SU-DHL-6 (cell line): ENCODE results near the gene LIN28B.
"Not testable (repeated sequence)": the region's sequence is repeated elsewhere in the genome, so short reads cannot be mapped to it uniquely, and the experiment has no call there.

Experiments
- H2AFZ ChIP-seq: fragments of 200-600 bp; sonication (generic); 2 replicates; pipeline ENCODE4 v1.6.1; 2014; ENCODE audit warnings: low read depth, mild to moderate bottlenecking, moderate library complexity, mixed read lengths, antibody characterized with exemption, low read length; ENCODE audit not compliant: severe bottlenecking
- H3F3A ChIP-seq: fragments of 200-600 bp; shearing (Covaris generic); 2 replicates; pipeline ENCODE4 v1.6.0; 2016; ENCODE audit warnings: antibody characterized with exemption, mild to moderate bottlenecking; ENCODE audit not compliant: insufficient read depth
- H3K27ac ChIP-seq: fragments of 200-600 bp; sonication (generic); 2 replicates; pipeline ENCODE4 v1.5.1; 2016; ENCODE audit warnings: low read depth, mild to moderate bottlenecking, low read length, moderate library complexity, mixed read lengths
- H3K27me3 ChIP-seq: fragments of 200-600 bp; sonication (generic), shearing (Covaris generic); 2 replicates; pipeline ENCODE4 v1.6.0; 2014; ENCODE audit warnings: mild to moderate bottlenecking, low read length
- H3K36me3 ChIP-seq: fragments of 200-600 bp; sonication (generic); 2 replicates; pipeline ENCODE4 v1.6.1; 2014; ENCODE audit warnings: mild to moderate bottlenecking, low read length, mixed read lengths
- H3K4me2 ChIP-seq: fragments of 300-600, 200-600 bp; shearing (Covaris generic), sonication (generic); 2 replicates; pipeline ENCODE4 v1.6.0; 2014; ENCODE audit warnings: low read length, low read depth, mild to moderate bottlenecking; ENCODE audit not compliant: poor library complexity, severe bottlenecking
- H3K4me3 ChIP-seq: fragments of 200-600 bp; sonication (generic); 2 replicates; pipeline ENCODE4 v1.5.1; 2014; ENCODE audit warnings: antibody characterized with exemption, low read length, mild to moderate bottlenecking, mixed read lengths; ENCODE audit not compliant: insufficient read depth, poor library complexity, severe bottlenecking
- H3K79me2 ChIP-seq: fragments of 200-600 bp; sonication (generic); 2 replicates; pipeline ENCODE4 v1.6.1; 2014; ENCODE audit warnings: mild to moderate bottlenecking, low read length, moderate library complexity; ENCODE audit not compliant: insufficient read depth
- H3K9ac ChIP-seq: fragments of 200-600 bp; sonication (generic); 2 replicates; pipeline ENCODE4 v1.7.0; 2014; ENCODE audit warnings: mild to moderate bottlenecking, low read length
- H3K9me2 ChIP-seq: fragments of 200-600 bp; sonication (generic); replicated peaks from 2 replicates; pipeline ENCODE4 v1.6.1; 2014; ENCODE audit warnings: low read length; ENCODE audit not compliant: insufficient read depth
- H3K9me3 ChIP-seq: fragments of 200-600 bp; sonication (generic); 2 replicates; pipeline ENCODE4 v1.6.1; 2014; ENCODE audit warnings: low read length, mixed read lengths; ENCODE audit not compliant: insufficient read depth
- H4K20me1 ChIP-seq: fragments of 200-600 bp; sonication (generic); 2 replicates; pipeline ENCODE4 v1.6.1; 2014; ENCODE audit warnings: low read depth, mild to moderate bottlenecking, antibody characterized with exemption, low read length, moderate library complexity, mixed read lengths
- EZH2phosphoT487 ChIP-seq: fragments of 200-600 bp; sonication (generic), shearing (Covaris generic); conservative IDR thresholded peaks from 2 replicates; pipeline ENCODE4 v1.6.1; 2018; ENCODE audit warnings: mild to moderate bottlenecking, antibody characterized with exemption, low read length, moderate library complexity, mixed read lengths
- TF ChIP-seq, protein P1 (sequence below): fragments of 200-600 bp; sonication (generic); IDR thresholded peaks from one replicate; pipeline ENCODE4 v1.5.1; 2017; ENCODE audit warnings: antibody characterized with exemption, mild to moderate bottlenecking, low read length, moderate library complexity; ENCODE audit not compliant: insufficient read depth, poor library complexity, severe bottlenecking

The LIN28B gene

DNA sequence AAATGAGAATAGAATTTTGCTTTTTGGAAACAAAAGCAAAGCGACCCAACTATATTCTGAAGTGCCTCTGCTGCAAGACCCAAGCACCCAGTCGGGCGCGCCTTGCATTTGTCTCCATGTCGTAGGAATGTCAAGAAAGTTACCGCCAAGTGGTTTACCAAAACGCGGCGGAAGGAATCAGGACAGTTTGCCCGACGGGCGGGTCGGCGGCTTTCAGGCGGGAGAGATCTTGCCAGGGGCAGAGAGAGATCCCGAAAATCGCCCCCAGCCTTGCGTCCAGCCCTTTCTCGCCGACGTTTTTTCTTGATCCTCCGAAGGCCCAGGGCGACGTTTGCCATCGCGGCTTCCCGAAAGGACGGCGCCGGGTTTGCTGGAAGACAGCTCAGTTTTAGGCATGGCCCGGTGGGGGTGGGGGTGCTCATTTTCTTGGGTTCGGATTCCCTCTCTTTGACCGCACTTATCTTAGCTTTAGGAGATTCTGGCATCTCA, 4.0 kb upstream of the LIN28B start:
- Histone ChIP-seq H3K27ac (no peak overlapping the region), H3K4me2 (no peak overlapping the region), H3K27me3 (no peaks in the 10 kb centered on the region), H3K9ac (no peak overlapping the region), H3K36me3 (no peaks in the 10 kb centered on the region), H3K79me2 (no peaks in the 10 kb centered on the region), H3K9me2 (no peaks in the 10 kb centered on the region), H2AFZ (no peak overlapping the region), H3K4me3 (no peak overlapping the region), H3K9me3 (no peaks in the 10 kb centered on the region), H4K20me1 (no peaks in the 10 kb centered on the region), H3F3A (no peaks in the 10 kb centered on the region)
- TF ChIP-seq, protein P1, sequence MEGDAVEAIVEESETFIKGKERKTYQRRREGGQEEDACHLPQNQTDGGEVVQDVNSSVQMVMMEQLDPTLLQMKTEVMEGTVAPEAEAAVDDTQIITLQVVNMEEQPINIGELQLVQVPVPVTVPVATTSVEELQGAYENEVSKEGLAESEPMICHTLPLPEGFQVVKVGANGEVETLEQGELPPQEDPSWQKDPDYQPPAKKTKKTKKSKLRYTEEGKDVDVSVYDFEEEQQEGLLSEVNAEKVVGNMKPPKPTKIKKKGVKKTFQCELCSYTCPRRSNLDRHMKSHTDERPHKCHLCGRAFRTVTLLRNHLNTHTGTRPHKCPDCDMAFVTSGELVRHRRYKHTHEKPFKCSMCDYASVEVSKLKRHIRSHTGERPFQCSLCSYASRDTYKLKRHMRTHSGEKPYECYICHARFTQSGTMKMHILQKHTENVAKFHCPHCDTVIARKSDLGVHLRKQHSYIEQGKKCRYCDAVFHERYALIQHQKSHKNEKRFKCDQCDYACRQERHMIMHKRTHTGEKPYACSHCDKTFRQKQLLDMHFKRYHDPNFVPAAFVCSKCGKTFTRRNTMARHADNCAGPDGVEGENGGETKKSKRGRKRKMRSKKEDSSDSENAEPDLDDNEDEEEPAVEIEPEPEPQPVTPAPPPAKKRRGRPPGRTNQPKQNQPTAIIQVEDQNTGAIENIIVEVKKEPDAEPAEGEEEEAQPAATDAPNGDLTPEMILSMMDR: no peak
- TF ChIP-seq EZH2phosphoT487: no peak

DNA sequence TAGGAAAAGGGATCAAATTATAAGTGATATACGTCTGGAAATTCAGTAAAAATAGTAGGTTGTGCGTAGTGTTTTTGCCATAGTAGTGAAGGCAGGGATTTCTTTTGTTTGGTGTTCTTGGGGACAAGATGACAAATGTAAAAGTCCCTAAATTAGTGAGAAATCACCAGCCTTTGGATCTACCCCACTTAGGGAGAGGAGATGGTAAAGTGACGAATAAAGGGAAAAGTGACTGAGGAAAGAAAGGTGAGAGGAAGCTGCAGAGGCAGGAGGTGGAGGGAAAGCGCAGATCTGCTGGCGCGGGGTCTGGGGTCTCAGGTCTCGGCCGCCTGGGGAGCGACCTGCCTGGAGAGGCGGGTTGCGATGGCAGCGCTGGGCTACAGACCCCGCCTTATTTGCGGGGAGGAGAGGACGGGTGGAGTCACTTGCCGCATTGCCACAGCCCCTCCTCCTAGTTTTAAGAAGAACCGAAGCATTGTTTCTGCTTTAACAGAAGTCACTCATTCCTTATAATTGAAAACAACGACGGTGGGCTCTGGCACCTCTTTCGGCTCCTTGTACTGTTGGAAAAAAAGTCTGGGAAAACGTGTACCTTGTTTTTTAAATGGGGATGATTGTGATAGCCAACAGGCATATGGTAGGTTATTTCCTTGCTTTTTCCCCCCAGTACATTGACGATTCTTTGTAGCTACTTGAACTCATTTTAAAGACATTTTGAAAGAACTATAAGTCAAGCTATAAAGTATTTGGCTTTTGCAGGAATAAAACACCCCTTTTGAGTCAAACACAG, 3.3 kb upstream of the LIN28B start:
- H3K4me2 ChIP-seq: not testable (repeated sequence)

DNA sequence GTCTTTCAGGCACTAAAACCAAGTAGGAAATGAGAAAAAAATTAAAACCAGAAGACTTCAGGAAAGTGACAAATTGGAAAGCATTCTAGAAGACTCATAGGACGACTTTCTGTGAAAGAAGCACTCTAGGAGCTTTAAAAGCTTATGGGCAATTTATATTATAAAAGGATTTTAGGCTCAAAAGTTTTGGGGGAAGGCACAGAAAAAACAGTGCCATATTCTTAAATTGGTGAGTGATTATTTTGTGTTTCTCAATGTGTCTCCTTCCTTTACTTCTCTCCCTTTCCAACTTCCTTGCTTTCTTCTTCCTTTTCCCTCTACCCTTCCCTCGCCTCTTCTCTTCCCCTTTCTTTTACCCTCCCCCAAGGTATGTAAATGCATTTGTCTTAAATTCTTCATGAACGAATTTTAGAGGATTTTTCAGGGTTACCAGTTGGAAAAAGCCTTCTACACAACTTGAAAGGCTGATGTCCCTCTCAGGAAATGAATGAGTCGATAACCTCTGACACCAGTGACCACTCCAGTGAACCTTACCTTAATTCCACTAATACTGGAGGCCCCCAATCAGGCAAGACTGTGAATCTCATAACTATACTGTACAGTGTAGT, 2.6 kb upstream of the LIN28B start:
- Histone ChIP-seq H2AFZ (no peak overlapping the region), H3K27ac (no peak overlapping the region), H3K27me3 (no peaks in the 10 kb centered on the region), H3K9me3 (no peaks in the 10 kb centered on the region), H3K79me2 (no peaks in the 10 kb centered on the region), H3K9me2 (no peaks in the 10 kb centered on the region), H3K9ac (no peak overlapping the region), H3K4me2 (no peak overlapping the region), H3K4me3 (no peak overlapping the region), H3F3A (no peaks in the 10 kb centered on the region), H4K20me1 (no peaks in the 10 kb centered on the region), H3K36me3 (no peaks in the 10 kb centered on the region)
- TF ChIP-seq, protein P1: no peak
- no peak for TF ChIP-seq EZH2phosphoT487

More for the DNA sequence above, 3.3 kb upstream of the LIN28B start:
- not testable (repeated sequence) for H3K79me2 ChIP-seq, H4K20me1 ChIP-seq, H2AFZ ChIP-seq, H3K9me2 ChIP-seq, H3K27ac ChIP-seq, H3K9me3 ChIP-seq, H3F3A ChIP-seq, H3K27me3 ChIP-seq, H3K9ac ChIP-seq, H3K4me3 ChIP-seq, H3K36me3 ChIP-seq

DNA sequence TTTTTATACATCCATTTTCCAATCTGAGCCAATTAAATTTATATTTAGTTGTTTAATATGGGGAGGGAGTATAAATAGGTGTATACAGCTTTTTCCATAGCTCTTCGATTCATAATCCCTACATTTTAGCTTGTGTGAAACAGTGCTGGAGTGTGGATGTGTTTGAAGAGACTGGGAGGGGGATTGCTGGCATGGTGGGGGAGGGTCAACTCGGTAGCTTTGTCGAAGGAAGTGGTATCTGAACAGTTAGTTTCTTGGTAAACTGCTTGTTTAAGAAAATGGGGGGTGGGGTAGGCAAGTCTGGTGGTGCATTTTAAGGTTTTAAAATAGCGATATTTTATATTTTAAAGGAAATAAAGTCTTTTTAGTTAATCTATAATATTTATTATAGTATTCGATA, 1.4 kb upstream of the LIN28B start:
- no peak overlapping the region for H3K27ac ChIP-seq
- no peak overlapping the region for H2AFZ ChIP-seq
- H3K27me3 ChIP-seq: no peaks in the 10 kb centered on the region
- no peaks in the 10 kb centered on the region for H3K9me3 ChIP-seq
- H3F3A ChIP-seq: no peaks in the 10 kb centered on the region
- no peaks in the 10 kb centered on the region for H4K20me1 ChIP-seq
- no peak for TF ChIP-seq EZH2phosphoT487
- TF ChIP-seq, protein P1: no peak
- H3K36me3 ChIP-seq: no peaks in the 10 kb centered on the region
- no peak overlapping the region for H3K4me3 ChIP-seq
- no peak overlapping the region for H3K4me2 ChIP-seq
- H3K9ac ChIP-seq: no peak overlapping the region
- no peaks in the 10 kb centered on the region for H3K79me2 ChIP-seq
- H3K9me2 ChIP-seq: no peaks in the 10 kb centered on the region
